HFFc6 (cell line): ENCODE data around the gene TAS1R3. TPM values are rescaled to one million over a fixed set of nuclear protein-coding genes. Genes with fewer than 3 reads are reported as not detected.

Experiments used
- DNase-seq: peaks from one replicate; pipeline ENCODE4 v3.0.0-alpha.2; 2018
- H3K27ac Mint-ChIP-seq: 2 replicates; pipeline ENCODE4 v1.8.0; 2020; ENCODE audit warnings: mild to moderate bottlenecking, mixed read lengths
- H3K27me3 Mint-ChIP-seq: 2 replicates; pipeline ENCODE4 v1.8.0; 2021; ENCODE audit warnings: mild to moderate bottlenecking, moderate library complexity, mixed read lengths; ENCODE audit not compliant: insufficient read depth
- H3K36me3 Mint-ChIP-seq: 2 replicates; pipeline ENCODE4 v1.8.0; 2021; ENCODE audit warnings: low read depth, mixed read lengths
- H3K4me1 Mint-ChIP-seq: 2 replicates; pipeline ENCODE4 v1.8.0; 2020; ENCODE audit warnings: low read depth, mixed read lengths
- H3K4me3 Mint-ChIP-seq: 2 replicates; pipeline ENCODE4 v1.8.0; 2020; ENCODE audit warnings: mild to moderate bottlenecking, moderate library complexity, mixed read lengths
- H3K9me3 Mint-ChIP-seq: 2 replicates; pipeline ENCODE4 v1.8.0; 2020; ENCODE audit warnings: mild to moderate bottlenecking, mixed read lengths
- CTCF ChIP-seq: fragments of 200-600 bp; sonication (generic); IDR thresholded peaks from 2 replicates; pipeline ENCODE4 v1.5.0; 2021; ENCODE audit warnings: antibody characterized with exemption, mild to moderate bottlenecking
- total RNA-seq, 6 experiments: library from RNA; stranded (reverse); fragmentation: NEBNext Ultra II Directional; extraction: Animal tissue kit (Norgen Biotek cat#: 25700); gene quantifications; 2 replicates in 1 of 6; 3 replicates in 5 of 6; pipeline ENCODE4 v1.2.3, GENCODE V29; 2021

Gene TAS1R3
- total RNA-seq, 6 experiments from 2014 or later, result 0.07 to 0.20 (median 0.13) TPM

GRCh38 chr1:1355416-1355815 is 24.3 kb downstream of the TAS1R3 start:
- DNase-seq, result peak; percentile 54

GRCh38 chr1:1356166-1356795 is 25.2 kb downstream of the TAS1R3 start:
- peak overlapping the region; percentile 97 for H3K4me3 Mint-ChIP-seq
- peaks cover 39% of the 10 kb centered on the region for H3K4me1 Mint-ChIP-seq
- H3K9me3 Mint-ChIP-seq, result no peaks in the 10 kb centered on the region
- no peak for TF ChIP-seq CTCF
- peak overlapping the region; percentile 31 for H3K27ac Mint-ChIP-seq
- peaks cover 16% of the 10 kb centered on the region for H3K27me3 Mint-ChIP-seq
- H3K36me3 Mint-ChIP-seq, result peaks cover 17% of the 10 kb centered on the region
- DNase-seq, result no peak

More at GRCh38 chr1:1355416-1355815, 24.3 kb downstream of the TAS1R3 start:
- peaks cover 16% of the 10 kb centered on the region for H3K27me3 Mint-ChIP-seq
- H3K9me3 Mint-ChIP-seq, result no peaks in the 10 kb centered on the region
- no peak overlapping the region for H3K27ac Mint-ChIP-seq
- TF ChIP-seq CTCF, result no peak
- peaks cover 17% of the 10 kb centered on the region for H3K36me3 Mint-ChIP-seq
- H3K4me3 Mint-ChIP-seq, result no peak overlapping the region
- H3K4me1 Mint-ChIP-seq, result peaks cover 30% of the 10 kb centered on the region

- H3K27ac Mint-ChIP-seq, result peak overlapping the region; percentile 93
- peaks cover 42% of the 10 kb centered on the region for H3K4me1 Mint-ChIP-seq
- peaks cover 16% of the 10 kb centered on the region for H3K27me3 Mint-ChIP-seq
- no peaks in the 10 kb centered on the region for H3K9me3 Mint-ChIP-seq
- TF ChIP-seq CTCF, result no peak
- peaks cover 17% of the 10 kb centered on the region for H3K36me3 Mint-ChIP-seq
- H3K4me3 Mint-ChIP-seq, result peak overlapping the region; percentile 97
- no peak for DNase-seq
Observed at GRCh38 chr1:1356796-1357401, 25.8 kb downstream of the TAS1R3 start.

- Mint-ChIP-seq H3K9me3 (no peaks in the 10 kb centered on the region), H3K27ac (peak overlapping the region; percentile 93), H3K27me3 (peaks cover 5% of the 10 kb centered on the region), H3K4me1 (peaks cover 37% of the 10 kb centered on the region), H3K4me3 (peak overlapping the region; percentile 97), H3K36me3 (peaks cover 8% of the 10 kb centered on the region)
- DNase-seq, result no peak
- TF ChIP-seq CTCF, result no peak
Observed at GRCh38 chr1:1357871-1358432, 26.9 kb downstream of the TAS1R3 start.

GRCh38 chr1:1358433-1359271 is 27.6 kb downstream of the TAS1R3 start, which contains the start of gene MXRA8:
MXRA8 (minus strand) TSS chr1:1358555; CDS start chr1:1358504, 51 bp downstream.
- H3K4me3 Mint-ChIP-seq, result peak within 1 kb of the TSS; percentile 97
- H3K27me3 Mint-ChIP-seq, result peaks cover 5% of the 10 kb centered on the region
- H3K27ac Mint-ChIP-seq, result peak within 1 kb of the TSS; percentile 93
- peaks cover 7% of the 10 kb centered on the region for H3K36me3 Mint-ChIP-seq
- no peaks in the 10 kb centered on the region for H3K9me3 Mint-ChIP-seq
- peaks cover 37% of the 10 kb centered on the region for H3K4me1 Mint-ChIP-seq
- peak; percentile 76 for DNase-seq
- no peak for TF ChIP-seq CTCF
